Fibroblast of lung (primary cell): ENCODE results near the gene BSND. TPM values are rescaled to one million over a fixed set of nuclear protein-coding genes. Genes with fewer than 3 reads are reported as not detected.

Experiments used
- DNase-seq, 2 donors: peaks; one replicate each; pipeline versions ENCODE4 v3.0.0 to v3.0.0-alpha.2; 2010; ENCODE audit warnings: low read depth in 2 of 2
- H2AFZ ChIP-seq: 2 replicates; pipeline ENCODE4 v1.5.1; 2012; ENCODE audit warnings: low read length, control low read depth, inconsistent platforms
- H3K27ac ChIP-seq: 2 replicates; pipeline ENCODE4 v1.5.1; 2011; ENCODE audit warnings: low read length, control low read depth; ENCODE audit not compliant: insufficient read depth
- H3K27me3 ChIP-seq: 2 replicates; pipeline ENCODE4 v1.5.1; 2011; ENCODE audit warnings: mild to moderate bottlenecking, low read length; ENCODE audit not compliant: control insufficient read depth, insufficient read depth
- H3K36me3 ChIP-seq: 2 replicates; pipeline ENCODE4 v1.5.1; 2011; ENCODE audit warnings: low read length; ENCODE audit not compliant: control insufficient read depth, insufficient read depth
- H3K4me1 ChIP-seq: 2 replicates; pipeline ENCODE4 v1.5.1; 2011; ENCODE audit warnings: low read length; ENCODE audit not compliant: control insufficient read depth, insufficient read depth; ENCODE audit errors: extremely low read depth
- H3K4me2 ChIP-seq: 2 replicates; pipeline ENCODE4 v1.5.1; 2011; ENCODE audit warnings: low read length, control low read depth; ENCODE audit not compliant: insufficient read depth; ENCODE audit errors: extremely low read depth
- H3K4me3 ChIP-seq, 4 experiments: fragments of 200-600 bp in 1 of 4; sonication (generic) in 1 of 4; replicated peaks in 1 of 4; 2 replicates each; pipeline ENCODE4 v1.5.1; 2011 to 2016; ENCODE audit warnings: low read length in 4 of 4, low read depth in 3 of 4, mild to moderate bottlenecking in 3 of 4, control low read depth in 2 of 4, inconsistent platforms in 1 of 4, mixed read lengths in 1 of 4; ENCODE audit not compliant: insufficient read depth in 1 of 4; ENCODE audit errors: control extremely low read depth in 1 of 4
- H3K79me2 ChIP-seq: 2 replicates; pipeline ENCODE4 v1.5.1; 2012; ENCODE audit warnings: mild to moderate bottlenecking, low read length, inconsistent platforms; ENCODE audit not compliant: control insufficient read depth, insufficient read depth
- H3K9ac ChIP-seq: 2 replicates; pipeline ENCODE4 v1.5.1; 2011; ENCODE audit warnings: mild to moderate bottlenecking, low read length, control low read depth; ENCODE audit not compliant: insufficient read depth
- H3K9me3 ChIP-seq: 2 replicates; pipeline ENCODE4 v1.5.1; 2012; ENCODE audit warnings: low read depth, low read length; ENCODE audit not compliant: control insufficient read depth, insufficient read depth
- H4K20me1 ChIP-seq: 2 replicates; pipeline ENCODE4 v1.5.1; 2011; ENCODE audit warnings: low read length; ENCODE audit not compliant: control insufficient read depth, insufficient read depth; ENCODE audit errors: extremely low read depth
- EZH2 ChIP-seq: IDR thresholded peaks from 2 replicates; pipeline ENCODE4 v1.5.1; 2012; ENCODE audit warnings: low read length, control low read depth, mild to moderate bottlenecking; ENCODE audit errors: missing control alignments
- polyA plus RNA-seq, 2 donors: library from polyadenylated mRNA; depleted of rRNA in 1 of 2; stranded (reverse) in 1 of 2; unstranded in 1 of 2; fragments of >200 nt; gene quantifications; 2 replicates each; pipeline ENCODE4 v1.2.1, GENCODE V29; 2011 to 2012; ENCODE audit warnings: missing spikeins in 1 of 2
- total RNA-seq: library from RNA; depleted of rRNA; stranded (reverse); fragments of >200 nt; gene quantifications from 2 replicates; pipeline ENCODE4 v1.2.1, GENCODE V29; 2014
- TF ChIP-seq, protein P1 (sequence below), 2 donors: IDR thresholded peaks in 1 of 2; conservative IDR thresholded peaks in 1 of 2; 1 replicate in 1 of 2; 2 replicates in 1 of 2; pipeline ENCODE4 v1.5.1; 2011 to 2012; ENCODE audit warnings: low read length in 2 of 2, control low read depth in 1 of 2, inconsistent platforms in 1 of 2, low read depth in 1 of 2, mild to moderate bottlenecking in 1 of 2

Gene BSND
- total and polyA plus RNA-seq, 2 donors (not counting 1 experiment from before 2014, with no cell fraction given), result not detected

DNA sequence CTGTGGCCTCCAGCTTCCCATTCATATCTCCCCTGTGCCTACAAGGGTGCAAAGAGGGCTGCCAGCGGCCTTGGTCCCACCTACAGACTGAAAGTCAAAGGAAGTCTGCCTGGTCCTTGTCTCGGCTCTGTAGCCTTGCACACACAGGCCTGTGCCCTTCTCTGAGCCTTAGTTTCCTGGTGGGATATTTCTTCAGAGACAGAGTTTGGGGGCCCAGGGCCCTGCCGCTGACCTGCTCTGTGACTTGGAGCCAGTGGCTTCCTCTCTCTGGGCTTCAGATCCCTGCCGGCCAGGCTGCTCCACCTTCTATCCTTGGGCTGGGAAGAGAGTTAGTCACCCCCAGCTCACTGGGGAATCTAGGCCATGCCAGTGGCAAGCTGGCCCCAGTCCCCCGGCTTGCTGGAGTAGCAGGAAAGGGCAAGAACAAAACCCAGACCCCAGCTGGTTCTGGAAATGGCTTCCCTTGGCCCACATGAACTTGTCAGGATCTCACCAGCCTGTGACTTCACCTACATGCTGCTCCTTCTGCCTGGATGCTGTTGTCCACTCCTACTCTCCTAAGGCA is 19.3 kb upstream of the BSND start:
- H3K79me2 ChIP-seq, result no peaks in the 10 kb centered on the region
- no peaks in the 10 kb centered on the region for H4K20me1 ChIP-seq
- no peak overlapping the region for H2AFZ ChIP-seq
- no peaks in the 10 kb centered on the region for H3K9me3 ChIP-seq
- H3K9ac ChIP-seq, result no peak overlapping the region
- H3K4me3 ChIP-seq, result no peak overlapping the region
- H3K27ac ChIP-seq, result no peak overlapping the region
- H3K27me3 ChIP-seq, result peaks cover 23% of the 10 kb centered on the region
- no peaks in the 10 kb centered on the region for H3K36me3 ChIP-seq
- no peak for TF ChIP-seq EZH2
- TF ChIP-seq, protein P1, sequence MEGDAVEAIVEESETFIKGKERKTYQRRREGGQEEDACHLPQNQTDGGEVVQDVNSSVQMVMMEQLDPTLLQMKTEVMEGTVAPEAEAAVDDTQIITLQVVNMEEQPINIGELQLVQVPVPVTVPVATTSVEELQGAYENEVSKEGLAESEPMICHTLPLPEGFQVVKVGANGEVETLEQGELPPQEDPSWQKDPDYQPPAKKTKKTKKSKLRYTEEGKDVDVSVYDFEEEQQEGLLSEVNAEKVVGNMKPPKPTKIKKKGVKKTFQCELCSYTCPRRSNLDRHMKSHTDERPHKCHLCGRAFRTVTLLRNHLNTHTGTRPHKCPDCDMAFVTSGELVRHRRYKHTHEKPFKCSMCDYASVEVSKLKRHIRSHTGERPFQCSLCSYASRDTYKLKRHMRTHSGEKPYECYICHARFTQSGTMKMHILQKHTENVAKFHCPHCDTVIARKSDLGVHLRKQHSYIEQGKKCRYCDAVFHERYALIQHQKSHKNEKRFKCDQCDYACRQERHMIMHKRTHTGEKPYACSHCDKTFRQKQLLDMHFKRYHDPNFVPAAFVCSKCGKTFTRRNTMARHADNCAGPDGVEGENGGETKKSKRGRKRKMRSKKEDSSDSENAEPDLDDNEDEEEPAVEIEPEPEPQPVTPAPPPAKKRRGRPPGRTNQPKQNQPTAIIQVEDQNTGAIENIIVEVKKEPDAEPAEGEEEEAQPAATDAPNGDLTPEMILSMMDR (conservative IDR thresholded peaks at IDR 0.05 in 1 of 2, IDR thresholded peaks at IDR 0.05 in 1 of 2; ENCODE audit: low read depth in 1 of 2, low read length in 2 of 2), result no peak
- no peak overlapping the region for H3K4me2 ChIP-seq
- no peaks in the 10 kb centered on the region for H3K4me1 ChIP-seq
- no peak for DNase-seq

DNA sequence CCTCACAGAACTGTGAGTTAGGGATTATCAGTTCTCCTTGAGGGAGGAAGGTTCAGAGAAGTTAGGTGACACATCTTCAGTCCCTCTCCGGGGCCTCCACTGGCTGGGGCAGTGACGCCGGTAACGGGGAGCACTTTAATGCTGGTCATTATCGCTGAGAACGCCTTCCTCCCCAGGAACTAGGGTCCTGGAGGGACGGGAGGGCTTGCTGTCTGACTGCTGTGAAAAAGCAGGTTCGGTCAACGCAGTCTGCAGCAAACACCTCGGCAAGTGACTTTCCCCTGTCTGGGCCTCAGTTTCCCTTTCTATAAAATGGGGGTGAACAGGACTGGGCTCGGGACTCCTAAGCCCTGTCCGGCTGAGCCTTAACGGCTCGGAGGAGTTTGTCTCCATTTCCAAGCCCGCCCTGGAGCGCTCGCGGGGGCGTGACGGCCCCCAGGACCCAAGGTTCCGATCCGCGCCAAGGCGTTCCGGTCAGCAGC is 18.6 kb upstream of the BSND start:
- peak; percentile 38 for TF ChIP-seq EZH2
- TF ChIP-seq, protein P1 (conservative IDR thresholded peaks at IDR 0.05 in 1 of 2, IDR thresholded peaks at IDR 0.05 in 1 of 2; ENCODE audit: low read depth in 1 of 2, low read length in 2 of 2), result no peak
- H3K4me1 ChIP-seq, result no peaks in the 10 kb centered on the region
- H3K9me3 ChIP-seq, result no peaks in the 10 kb centered on the region
- DNase-seq, result no peak
- H3K9ac ChIP-seq, result no peak overlapping the region
- no peaks in the 10 kb centered on the region for H3K36me3 ChIP-seq
- no peak overlapping the region for H2AFZ ChIP-seq
- H4K20me1 ChIP-seq, result no peaks in the 10 kb centered on the region
- H3K79me2 ChIP-seq, result no peaks in the 10 kb centered on the region
- H3K4me2 ChIP-seq, result peak overlapping the region; percentile 57
- H3K27ac ChIP-seq, result no peak overlapping the region
- peaks cover 23% of the 10 kb centered on the region for H3K27me3 ChIP-seq
- H3K4me3 ChIP-seq, result peak overlapping the region in 2 of 4 experiments; percentile 8 to 34

DNA sequence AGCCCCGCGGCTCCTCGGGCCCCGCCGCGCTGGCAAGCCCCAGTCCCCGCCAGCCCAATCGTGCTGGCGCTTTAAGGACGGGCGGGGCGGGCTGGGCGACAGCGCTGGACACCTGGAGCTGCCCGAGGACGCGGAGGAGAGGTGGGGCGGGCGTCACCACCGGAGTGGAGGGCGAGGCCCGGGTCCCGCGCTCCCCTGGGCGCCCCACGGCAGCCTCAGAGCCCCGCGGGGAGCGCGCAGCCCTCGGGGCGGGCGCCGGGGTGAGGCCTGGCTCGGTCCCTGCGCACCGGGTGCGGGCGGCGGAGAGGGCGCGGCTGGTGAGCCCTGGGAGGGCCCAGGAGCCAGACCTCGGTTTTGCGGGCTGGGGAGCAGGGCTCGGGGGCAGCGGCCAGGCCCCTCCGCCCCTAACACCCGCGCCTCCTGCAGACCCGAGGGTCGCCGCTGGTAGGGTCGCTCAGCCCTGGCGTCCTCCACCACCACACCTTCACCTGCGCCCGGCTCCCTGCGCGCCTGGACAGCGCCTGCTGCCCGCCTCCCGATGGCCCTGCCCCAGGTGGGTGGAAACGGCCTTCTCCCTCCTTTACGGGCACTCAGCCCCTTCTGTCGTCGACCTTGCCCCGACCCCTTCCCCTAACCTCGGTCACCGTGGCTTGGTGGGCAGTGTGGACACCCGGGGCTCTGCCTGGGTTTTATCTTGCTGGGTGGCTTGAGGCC is 18.0 kb upstream of the BSND start, which contains the start of gene TMEM61:
TMEM61 (plus strand) TSS at position 101 of the 714 bp plus-strand sequence; CDS start at position 539, 438 bp downstream.
- H2AFZ ChIP-seq, result no peak within 1 kb of the TSS
- no peaks in the 10 kb centered on the region for H3K79me2 ChIP-seq
- H3K9me3 ChIP-seq, result no peaks in the 10 kb centered on the region
- H3K4me3 ChIP-seq, result peak within 1 kb of the TSS in 3 of 4 experiments; percentile 7 to 34 (median 8)
- H3K4me1 ChIP-seq, result no peaks in the 10 kb centered on the region
- TF ChIP-seq, protein P1 (conservative IDR thresholded peaks at IDR 0.05 in 1 of 2, IDR thresholded peaks at IDR 0.05 in 1 of 2; ENCODE audit: low read depth in 1 of 2, low read length in 2 of 2), result no peak
- peak; percentile 71 for TF ChIP-seq EZH2
- no peak within 1 kb of the TSS for H3K27ac ChIP-seq
- peak within 1 kb of the TSS; percentile 57 for H3K4me2 ChIP-seq
- H3K36me3 ChIP-seq, result no peaks in the 10 kb centered on the region
- no peak for DNase-seq
- H3K9ac ChIP-seq, result no peak within 1 kb of the TSS
- no peaks in the 10 kb centered on the region for H4K20me1 ChIP-seq
- H3K27me3 ChIP-seq, result peaks cover 26% of the 10 kb centered on the region
